Stomach (tissue), 9 donors: ENCODE data around the gene NFIX. TPM values are rescaled to one million over a fixed set of nuclear protein-coding genes. Genes with fewer than 3 reads are reported as not detected.

Experiments used
- DNase-seq, 2 donors: peaks; one replicate each; pipeline versions ENCODE4 v3.0.0 to v3.0.0-alpha.2; 2013 to 2019
- H3K27ac ChIP-seq, 5 donors: fragments of 200-600 bp in 4 of 5; sonication (generic) in 4 of 5; one replicate each; pipeline ENCODE4 v1.5.1; 2013 to 2019; ENCODE audit warnings: mild to moderate bottlenecking in 1 of 5, moderate library complexity in 1 of 5
- H3K27me3 ChIP-seq, 3 donors: fragments of 200-600 bp; sonication (generic); one replicate each; pipeline ENCODE4 v1.5.1; 2017 to 2019; ENCODE audit warnings: mixed run types in 1 of 3
- H3K36me3 ChIP-seq, 4 donors: fragments of 200-600 bp; sonication (generic); 1 replicate in 3 of 4; 2 replicates in 1 of 4; pipeline ENCODE4 v1.5.1; 2016 to 2019
- H3K4me1 ChIP-seq, 4 donors: fragments of 200-600 bp; sonication (generic); one replicate each; pipeline ENCODE4 v1.5.1; 2016 to 2019
- H3K4me3 ChIP-seq, 4 donors: fragments of 200-600 bp; sonication (generic) in 3 of 4; one replicate each; pipeline ENCODE4 v1.5.1; 2016 to 2019; ENCODE audit warnings: mild to moderate bottlenecking in 1 of 4
- H3K9me3 ChIP-seq, 4 donors: fragments of 200-600 bp; sonication (generic); one replicate each; pipeline ENCODE4 v1.5.1; 2016 to 2019
- CTCF ChIP-seq, 7 experiments: fragments of 450-650 bp in 4 of 7; fragments of 200-600 bp in 3 of 7; sonication (generic) in 3 of 7; IDR thresholded peaks; one replicate each; pipeline ENCODE4 v1.5.1; 2016 to 2019; ENCODE audit warnings: antibody characterized with exemption in 7 of 7, control low read depth in 2 of 7, mild to moderate bottlenecking in 1 of 7
- EP300 ChIP-seq: sonication (generic); formaldehyde crosslinking; IDR thresholded peaks from one replicate; pipeline ENCODE4 v1.6.1; 2017; ENCODE audit warnings: antibody characterized with exemption
- POLR2A ChIP-seq, 4 donors: fragments of 450-650 bp; IDR thresholded peaks; one replicate each; pipeline ENCODE4 v1.6.1; 2016; ENCODE audit warnings: antibody characterized with exemption in 4 of 4, control low read depth in 2 of 4, mild to moderate bottlenecking in 1 of 4, moderate library complexity in 1 of 4
- POLR2AphosphoS5 ChIP-seq, 3 donors: sonication (generic); formaldehyde crosslinking; IDR thresholded peaks; one replicate each; pipeline ENCODE4 v1.6.1; 2016; ENCODE audit warnings: antibody characterized with exemption in 3 of 3
- WGBS, 5 donors: extraction: QIAGEN DNeasy Blood & Tissue Kit in 3 of 5; methylation state at CpG; one replicate each; pipeline versions ENCODE4 v1.1.5 to v1.1.7; 2013 to 2018; 5-methylcytosine and 5-hydroxymethylcytosine counted together
- intact Hi-C: fragments of 100-400 bp; cut with DNase I; formaldehyde crosslinking; loops from one replicate; pipeline ENCODE4 v1.15.1; 2023; ENCODE audit warnings: low total_unique reads
- polyA plus RNA-seq, 3 donors: library from polyadenylated mRNA; stranded (reverse); fragments of 200-250 nt; gene quantifications; one replicate each; pipeline ENCODE4 v1.2.3, GENCODE V29; 2013
- total RNA-seq, 5 donors: library from RNA; depleted of rRNA; stranded (reverse); fragments of >200 nt; gene quantifications; one replicate each; pipeline versions ENCODE4 v1.1.0 to v1.2.3, GENCODE V29; 2014 to 2016
- donor health status: healthy with polysubstance abuse.
- donor health status: Bipolar disorder and iron deficiency.
- donor health status: healthy.

NFIX gene
- total and polyA plus RNA-seq, 8 donors, result 11.5 to 183 (median 37.6) TPM

GRCh38 chr19:13109361-13110098 is 114.3 kb downstream of the NFIX start:
- Histone ChIP-seq H3K27ac (no peak overlapping the region), H3K9me3 (no peaks in the 10 kb centered on the region), H3K27me3 (no peaks in the 10 kb centered on the region), H3K36me3 (peaks cover 22 to 86% (median 72%) of the 10 kb centered on the region in 4 donors), H3K4me3 (no peak overlapping the region), H3K4me1 (peaks cover 0 to 12% (median 1%) of the 10 kb centered on the region in 4 donors)
- no peak for DNase-seq
- TF ChIP-seq POLR2AphosphoS5 (IDR thresholded peaks at IDR 0.05) (no peak), CTCF (IDR thresholded peaks at IDR 0.05) (no peak), EP300 (no peak), POLR2A (IDR thresholded peaks at IDR 0.05) (no peak)
- WGBS, 5 donors, result 93 to 96% (median 95%) methylated on average over 23 to 30 of the region's 30 CpGs
- intact Hi-C loops, result no loop called here

- Histone ChIP-seq H3K4me1 (peaks cover 0 to 14% (median 2%) of the 10 kb centered on the region in 4 donors), H3K9me3 (no peaks in the 10 kb centered on the region), H3K27me3 (no peaks in the 10 kb centered on the region), H3K4me3 (no peak overlapping the region), H3K36me3 (peaks cover 22 to 91% (median 76%) of the 10 kb centered on the region in 4 donors), H3K27ac (no peak overlapping the region)
- 92 to 98% (median 93%) methylated on average over 10 to 15 of the region's 15 CpGs for WGBS, 5 donors
- DNase-seq, result no peak
- no peak for TF ChIP-seq CTCF (IDR thresholded peaks at IDR 0.05)
- no peak for TF ChIP-seq POLR2A (IDR thresholded peaks at IDR 0.05)
- no peak for TF ChIP-seq EP300
- no peak for TF ChIP-seq POLR2AphosphoS5 (IDR thresholded peaks at IDR 0.05)
- intact Hi-C loops, result no loop called here
These were observed 114.9 kb downstream of the NFIX start for GRCh38 chr19:13110099-13110610.

GRCh38 chr19:13112555-13112954 is 117.3 kb downstream of the NFIX start:
- TF ChIP-seq POLR2AphosphoS5 (IDR thresholded peaks at IDR 0.05), result no peak
- TF ChIP-seq EP300, result no peak
- TF ChIP-seq CTCF (IDR thresholded peaks at IDR 0.05), result no peak
- no peak for TF ChIP-seq POLR2A (IDR thresholded peaks at IDR 0.05)
- Histone ChIP-seq H3K27ac (no peak overlapping the region), H3K9me3 (no peaks in the 10 kb centered on the region), H3K27me3 (no peaks in the 10 kb centered on the region), H3K4me1 (peaks cover 15 to 26% (median 23%) of the 10 kb centered on the region in 4 donors), H3K36me3 (peaks cover 22 to 73% (median 65%) of the 10 kb centered on the region in 4 donors), H3K4me3 (no peak overlapping the region)
- WGBS, 5 donors, result 92 to 99% (median 96%) methylated on average over 10 of the region's 10 CpGs
- intact Hi-C loops, result no loop called here
- DNase-seq, result no peak

GRCh38 chr19:13115936-13116281 is 120.6 kb downstream of the NFIX start:
- H3K9me3 ChIP-seq, result no peaks in the 10 kb centered on the region
- H3K36me3 ChIP-seq, result peaks cover 12 to 40% (median 38%) of the 10 kb centered on the region in 4 donors
- DNase-seq, result no peak
- 0 to 5% (median 2%) methylated on average over 5 to 18 of the region's 18 CpGs for WGBS, 5 donors
- intact Hi-C loops, result no loop called here
- no peak for TF ChIP-seq POLR2AphosphoS5 (IDR thresholded peaks at IDR 0.05)
- TF ChIP-seq EP300, result no peak
- peak overlapping the region in 4 of 5 donors; percentile 71 to 86 (median 82) for H3K27ac ChIP-seq
- H3K27me3 ChIP-seq, result no peaks in the 10 kb centered on the region
- peak overlapping the region; percentile 86 to 100 (median 98) for H3K4me3 ChIP-seq
- peaks cover 37 to 53% (median 49%) of the 10 kb centered on the region in 4 donors for H3K4me1 ChIP-seq
